HG03139 (cell line): ENCODE measurements around the gene SDR9C7.
"Not testable (repeated sequence)": the region's sequence is repeated elsewhere in the genome, so short reads cannot be mapped to it uniquely, and the experiment has no call there.

Experiments
- ATAC-seq: cut with Tn5 transposase; IDR thresholded peaks from one replicate; pipeline ENCODE4 v1.9.1; 2021; ENCODE audit not compliant: unreplicated experiment

The SDR9C7 gene

GRCh38 chr12:56954057-56954957, 20.1 kb upstream of the SDR9C7 start:
- no peak for ATAC-seq

- ATAC-seq, result no peak
Measured at GRCh38 chr12:56953314-56953713, 19.1 kb upstream of the SDR9C7 start.

GRCh38 chr12:56951582-56952339, 17.6 kb upstream of the SDR9C7 start:
- ATAC-seq, result no peak

GRCh38 chr12:56948881-56949280, 14.7 kb upstream of the SDR9C7 start:
- ATAC-seq, result no peak

GRCh38 chr12:56948457-56948777, 14.2 kb upstream of the SDR9C7 start:
- ATAC-seq, result no peak

GRCh38 chr12:56947633-56948456, 13.6 kb upstream of the SDR9C7 start:
- ATAC-seq, result no peak

GRCh38 chr12:56943878-56944277, 9.7 kb upstream of the SDR9C7 start:
- ATAC-seq, result no peak

- ATAC-seq, result not testable (repeated sequence)
Measured at GRCh38 chr12:56943374-56943773, 9.2 kb upstream of the SDR9C7 start.

GRCh38 chr12:56941299-56942017, 7.2 kb upstream of the SDR9C7 start:
- no peak for ATAC-seq

GRCh38 chr12:56940942-56941298, 6.7 kb upstream of the SDR9C7 start:
- ATAC-seq, result not testable (repeated sequence)

- no peak for ATAC-seq
Measured at GRCh38 chr12:56935752-56936151, 1.5 kb upstream of the SDR9C7 start.

GRCh38 chr12:56935157-56935556, 949 bp upstream of the SDR9C7 start:
- ATAC-seq, result no peak

GRCh38 chr12:56932867-56933266, 1.3 kb downstream of the SDR9C7 start:
- ATAC-seq, result no peak

GRCh38 chr12:56932146-56932545, 2.1 kb downstream of the SDR9C7 start:
- ATAC-seq, result no peak

- ATAC-seq, result no peak
Measured at GRCh38 chr12:56931474-56931978, 2.7 kb downstream of the SDR9C7 start.

- no peak for ATAC-seq
Measured at GRCh38 chr12:56930241-56930640, 4.0 kb downstream of the SDR9C7 start.

- no peak for ATAC-seq
Measured at GRCh38 chr12:56929780-56930179, 4.4 kb downstream of the SDR9C7 start.

- ATAC-seq, result no peak
Measured at GRCh38 chr12:56928262-56928661, 5.9 kb downstream of the SDR9C7 start.

GRCh38 chr12:56927281-56927680, 6.9 kb downstream of the SDR9C7 start:
- no peak for ATAC-seq

- no peak for ATAC-seq
Measured at GRCh38 chr12:56922031-56922430, 12.2 kb downstream of the SDR9C7 start.

- ATAC-seq, result no peak
Measured at GRCh38 chr12:56921346-56921745, 12.9 kb downstream of the SDR9C7 start.
